DMS53 treated with DMSO at 0.1 percent for 48 hours (cell line): ENCODE data around the gene OTOF.

Source experiments
- DNase-seq: peaks from one replicate; lab custom pipeline; 2025; ENCODE audit not compliant: unreplicated experiment; lab: John Stamatoyannopoulos, UW

The OTOF gene

GRCh38 chr2:26454561-26455001 lies 23.3 kb downstream of the OTOF start:
- DNase-seq, result no peak

DNA sequence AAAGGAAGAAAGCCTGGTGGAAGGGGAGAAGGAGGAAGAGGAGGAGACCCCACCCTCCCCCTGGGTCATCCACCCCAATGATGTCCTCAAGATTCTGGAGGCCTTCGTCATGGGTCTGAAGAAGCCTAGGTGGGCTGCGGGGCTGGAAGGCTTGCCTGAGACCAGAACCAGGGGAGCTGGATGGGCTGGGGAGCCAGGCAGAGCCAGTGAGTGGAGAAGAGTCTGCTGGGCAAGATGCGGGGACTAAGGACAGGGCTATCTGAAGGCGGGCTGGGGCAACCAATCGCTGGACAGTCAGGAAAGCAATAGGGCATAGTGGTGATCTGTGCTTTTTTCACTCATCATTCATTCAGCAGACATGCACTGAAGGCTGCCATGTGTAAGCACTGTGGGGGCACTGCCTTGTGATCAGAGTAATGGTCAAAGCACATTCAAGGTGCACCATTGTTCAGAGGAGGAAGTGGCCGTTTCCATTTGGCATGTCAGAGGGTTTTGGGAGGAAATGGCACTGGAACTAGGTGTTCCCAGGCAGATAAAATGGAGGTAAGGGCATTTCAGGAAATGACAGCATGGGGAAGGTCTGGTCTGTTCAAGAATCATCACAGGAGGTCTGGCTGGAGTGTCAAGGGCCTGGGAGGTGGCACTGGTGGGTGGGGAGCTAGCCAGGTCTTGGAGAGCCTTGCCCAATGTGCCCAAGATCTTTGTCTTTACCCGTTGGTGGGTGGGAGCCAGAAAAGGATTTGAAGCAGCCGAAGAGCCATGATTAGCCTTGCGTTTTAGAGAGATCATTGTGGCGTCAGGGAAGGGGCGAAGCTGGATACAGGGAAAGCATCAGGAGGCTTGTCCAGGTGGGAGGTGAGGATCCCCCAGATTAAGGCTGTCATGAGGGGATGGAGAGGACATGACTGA lies 24.2 kb downstream of the OTOF start:
- no peak for DNase-seq

- no peak for DNase-seq
Measured at GRCh38 chr2:26451700-26452099, 26.2 kb downstream of the OTOF start.

- no peak for DNase-seq
Measured at GRCh38 chr2:26450031-26450635, 27.8 kb downstream of the OTOF start.

DNA sequence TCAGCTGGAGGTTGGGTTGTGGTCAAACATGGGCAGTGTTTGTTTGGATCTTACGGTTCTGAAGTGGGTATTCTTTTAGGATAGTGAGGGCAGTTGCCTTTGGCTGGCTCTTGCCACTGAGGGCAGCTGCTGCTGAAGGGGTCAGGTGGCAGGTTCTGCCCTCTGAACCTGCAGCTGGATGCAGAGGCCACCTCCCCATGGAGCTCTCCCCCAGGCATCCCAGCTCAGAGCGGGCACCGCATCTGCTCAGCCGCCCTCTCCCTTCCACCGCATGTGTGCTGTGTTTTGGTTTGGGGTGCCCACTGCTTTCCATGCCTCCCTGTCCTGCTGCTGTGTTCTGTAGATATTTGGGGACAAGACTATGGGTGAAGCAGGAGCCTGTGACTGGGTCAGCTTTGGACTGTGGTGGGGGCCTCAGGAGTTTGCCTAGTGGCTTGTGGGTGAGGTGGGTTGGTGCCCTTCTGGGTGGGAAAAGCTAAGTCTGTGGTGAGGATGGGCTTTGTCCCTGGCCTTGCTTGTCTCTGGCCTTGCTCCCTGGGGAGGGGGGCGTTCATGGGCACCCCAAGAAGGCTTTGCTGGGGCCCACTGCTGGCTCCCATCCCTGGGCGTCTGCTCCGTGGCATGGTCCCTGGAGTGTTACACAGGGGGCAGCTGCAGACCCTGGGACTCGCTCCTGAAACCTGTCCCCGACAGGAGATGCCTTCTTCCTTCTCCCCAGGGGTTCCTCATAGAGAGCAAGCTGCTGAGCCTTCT lies 28.5 kb downstream of the OTOF start:
- no peak for DNase-seq

- no peak for DNase-seq
Measured at GRCh38 chr2:26448651-26449050, 29.3 kb downstream of the OTOF start.

DNA sequence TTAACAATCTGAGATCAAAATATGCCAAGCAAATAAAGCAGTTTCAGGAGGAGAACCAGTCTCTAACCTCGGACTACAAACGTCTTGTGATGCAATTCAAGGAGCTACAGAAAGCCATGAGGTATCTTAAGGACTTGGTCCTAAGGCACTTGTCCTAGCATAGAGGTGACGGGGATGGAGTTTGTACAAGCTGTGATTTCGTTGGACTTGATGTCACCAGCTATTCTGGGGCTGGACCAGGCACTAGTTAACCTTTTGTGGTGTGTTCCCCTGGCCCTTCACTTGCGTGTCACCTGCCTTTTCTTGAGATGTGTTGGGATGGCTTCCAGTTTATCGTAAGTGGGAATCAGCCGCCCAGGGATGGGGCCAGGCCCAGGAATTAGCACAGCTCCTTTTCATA lies 33.7 kb downstream of the OTOF start:
- DNase-seq, result no peak

GRCh38 chr2:26442707-26443106 lies 35.2 kb downstream of the OTOF start:
- DNase-seq, result no peak

GRCh38 chr2:26442301-26442700 lies 35.6 kb downstream of the OTOF start:
- DNase-seq, result no peak

DNA sequence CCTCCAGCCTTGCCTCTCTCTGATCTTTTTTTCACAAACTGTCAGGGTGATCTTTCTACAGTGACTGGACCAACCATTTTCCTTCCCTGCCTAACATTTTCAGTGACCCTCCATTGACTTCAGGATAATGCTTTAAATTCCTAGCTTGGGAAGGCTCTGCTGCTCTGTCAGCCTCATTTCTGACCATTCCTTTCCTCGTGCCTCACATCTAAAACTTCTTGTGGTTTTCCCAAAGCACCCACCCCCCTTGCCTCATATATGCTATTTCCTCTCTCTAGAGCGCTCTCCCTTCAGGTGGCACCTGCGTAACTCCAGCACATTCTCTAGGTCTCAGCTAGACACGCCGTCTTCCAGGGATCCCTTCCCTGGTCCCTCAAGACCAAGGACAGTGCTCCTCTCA lies 39.0 kb downstream of the OTOF start:
- no peak for DNase-seq

DNA sequence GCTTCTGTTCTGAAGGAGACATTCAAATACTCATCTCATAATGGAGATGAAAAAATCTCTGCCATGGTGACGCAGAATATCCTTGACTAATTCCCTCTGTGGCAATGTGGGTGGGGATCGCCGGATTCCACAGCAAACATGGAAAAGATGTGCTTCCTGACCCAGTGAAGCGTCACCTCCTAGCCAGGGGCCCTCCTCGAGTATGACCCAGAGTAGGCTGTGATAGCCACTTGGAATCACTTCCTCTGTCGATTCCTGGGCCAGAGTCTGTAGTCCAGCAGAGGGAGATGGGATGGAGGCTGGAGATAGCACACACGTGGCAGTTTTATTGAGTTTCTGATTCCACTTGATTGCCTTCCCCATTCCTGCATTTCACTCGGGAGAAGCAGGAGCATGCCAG lies 39.4 kb downstream of the OTOF start:
- DNase-seq, result no peak

DNA sequence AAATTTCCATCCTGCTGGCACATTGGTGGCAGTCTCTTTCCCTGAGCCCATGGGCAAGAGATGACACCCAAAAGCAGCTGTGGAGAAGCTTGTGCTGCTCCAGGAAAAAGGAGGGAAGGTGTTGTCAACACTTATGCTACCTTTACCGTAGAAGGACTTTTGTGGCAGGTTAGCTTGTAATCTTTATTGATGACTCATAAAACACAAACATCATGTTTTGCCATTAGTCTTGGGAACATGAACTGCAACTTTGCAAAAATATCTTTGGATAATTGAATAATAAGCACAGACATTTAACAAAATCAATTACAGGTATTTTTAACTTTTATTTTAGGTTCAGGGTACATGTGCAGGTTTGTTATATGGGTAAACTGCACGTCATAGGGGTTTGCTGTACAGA lies 42.8 kb downstream of the OTOF start:
- no peak for DNase-seq

GRCh38 chr2:26432859-26433258 lies 45.1 kb downstream of the OTOF start:
- no peak for DNase-seq

DNA sequence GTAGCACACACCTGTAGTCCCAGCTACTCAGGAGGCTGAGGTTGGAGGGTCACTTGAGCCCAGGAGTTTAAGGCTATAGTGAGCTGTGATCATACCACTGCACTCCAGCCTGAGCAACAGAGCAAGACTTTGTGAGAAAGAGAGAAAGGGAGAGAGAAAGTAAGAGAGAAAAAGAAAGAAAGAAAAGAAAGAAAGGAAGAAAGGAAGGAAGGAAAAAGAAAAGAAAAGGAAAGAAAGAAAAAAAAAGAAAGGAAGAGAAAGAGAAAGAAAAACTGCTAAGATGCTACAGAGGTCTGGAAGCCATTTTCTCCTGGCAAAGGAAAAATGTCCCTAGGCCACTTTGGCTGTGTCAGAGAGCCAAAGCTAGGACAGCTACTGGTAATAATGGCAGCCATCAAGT lies 45.6 kb downstream of the OTOF start:
- DNase-seq, result no peak

DNA sequence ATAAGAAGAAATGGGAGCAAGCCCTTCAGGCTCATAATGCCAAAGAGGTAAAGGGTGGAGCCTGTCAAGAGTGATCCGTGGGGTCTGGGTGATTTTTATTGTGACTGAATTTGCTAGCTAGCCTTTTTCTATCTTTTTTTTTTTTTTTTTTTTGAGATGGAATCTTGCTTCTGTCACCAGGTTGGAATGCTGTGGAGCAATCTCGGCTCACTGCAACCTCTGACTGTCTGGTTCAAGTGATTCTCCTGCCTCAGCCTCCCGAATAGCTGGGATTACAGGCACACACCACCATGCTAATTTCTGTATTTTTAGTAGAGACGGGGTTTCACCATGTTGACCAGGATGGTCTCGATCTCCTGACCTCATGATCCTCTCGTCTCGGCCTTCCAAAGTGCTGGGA lies 47.1 kb downstream of the OTOF start:
- DNase-seq, result no peak

DNA sequence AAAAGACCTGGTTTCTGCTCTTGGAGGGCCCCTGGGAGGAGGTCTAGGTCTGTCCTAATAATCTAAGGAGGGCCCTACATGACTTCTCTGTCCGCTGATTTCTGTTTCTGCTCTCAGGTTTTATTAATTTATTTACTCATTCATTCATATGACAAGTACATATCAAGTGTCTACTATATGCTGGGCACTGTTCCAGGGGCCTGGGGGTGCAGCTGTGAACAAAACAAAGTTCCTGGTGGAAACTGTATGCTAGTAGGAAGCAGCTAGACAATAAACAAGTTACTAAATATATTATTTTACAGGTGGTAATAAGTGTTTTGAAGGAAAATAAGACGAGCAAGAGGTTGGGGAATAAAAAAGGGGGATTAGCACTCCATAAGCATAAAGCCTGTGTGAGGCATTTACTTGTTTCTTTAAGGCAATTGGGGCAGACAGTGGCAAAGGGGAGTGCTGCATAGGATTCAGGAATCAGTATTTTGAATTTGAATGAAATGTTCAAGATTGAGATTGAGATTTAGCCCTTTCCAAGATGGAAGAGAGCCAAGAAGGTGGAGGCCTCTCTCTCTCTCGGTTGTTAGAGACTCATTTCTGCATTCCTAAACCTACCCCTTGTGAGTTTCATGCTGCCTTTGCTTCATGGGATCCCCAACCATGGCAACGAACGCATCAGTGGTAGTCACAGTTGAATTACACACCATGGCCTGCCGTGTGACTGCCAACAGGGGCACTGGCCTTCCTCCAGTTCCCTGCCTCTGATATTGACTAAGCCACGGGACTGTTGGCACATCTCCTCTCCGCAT lies 47.9 kb downstream of the OTOF start:
- DNase-seq, result peak; percentile 30

GRCh38 chr2:26428846-26429245 lies 49.1 kb downstream of the OTOF start:
- no peak for DNase-seq

DNA sequence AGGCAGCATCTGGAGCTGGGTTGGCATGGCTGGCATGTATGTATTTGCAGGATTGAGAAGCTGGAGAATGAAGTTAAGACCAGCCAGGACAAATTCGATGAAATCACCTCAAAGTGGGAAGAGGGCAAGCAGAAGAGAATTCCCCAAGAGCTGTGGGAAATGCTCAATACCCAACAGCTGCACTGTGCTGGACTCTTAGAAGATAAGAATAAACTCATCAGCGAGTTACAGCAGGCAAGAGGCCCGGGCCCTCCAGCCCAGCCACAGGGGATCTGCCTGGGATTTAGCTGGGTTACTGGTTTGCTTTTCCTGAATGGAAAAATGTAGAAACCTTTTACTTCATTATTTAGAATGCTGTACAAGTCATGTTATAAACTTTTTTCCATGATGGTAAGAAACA lies 53.7 kb downstream of the OTOF start:
- DNase-seq, result no peak

- DNase-seq, result no peak
Measured at GRCh38 chr2:26423750-26424149, 54.2 kb downstream of the OTOF start.

GRCh38 chr2:26422947-26423629 lies 54.8 kb downstream of the OTOF start:
- DNase-seq, result no peak
